IMR-90 (cell line): Measurements from ENCODE around the gene ZBTB39. TPM values are rescaled to one million over a fixed set of nuclear protein-coding genes. Genes with fewer than 3 reads are reported as not detected.

Experiments
- ATAC-seq: fragments of 200-7000 bp; cut with Tn5 transposase; 2 replicates; pipeline ENCODE4 v1.9.1; 2020; ENCODE audit warnings: low read depth, mild to moderate bottlenecking, moderate library complexity
- BruUV-seq: library from RNA; stranded (reverse); fragments of 400-500 nt; replicated peaks from 2 replicates; lab custom pipeline; 2021; lab: Mats Ljungman, UMichigan
- CTCF ChIA-PET: fragments of 300-600 bp; formaldehyde crosslinking; extraction: SDS; loops from one replicate; lab custom pipeline; 2021; ENCODE audit warnings: antibody characterized with exemption; lab: Yijun Ruan, JAX
- POLR2A ChIA-PET: fragments of 300-600 bp; sonication (Branson Sonifier 250); formaldehyde crosslinking; loops from one replicate; lab custom pipeline; 2022; ENCODE audit warnings: antibody characterized with exemption; ENCODE audit not compliant: unreplicated experiment; lab: Charles Lee
- DNase-seq: peaks from one replicate; pipeline ENCODE4 v3.0.0; 2013
- H2AFZ ChIP-seq: replicated peaks from 2 replicates; pipeline ENCODE3; 2013; ENCODE audit warnings: low read length, mild to moderate bottlenecking; ENCODE audit not compliant: poor library complexity
- H2AK5ac ChIP-seq: 2 replicates; pipeline ENCODE4 v1.6.1; 2013; ENCODE audit warnings: low read depth, low read length, inconsistent platforms
- H2AK9ac ChIP-seq: replicated peaks from 2 replicates; pipeline ENCODE3; 2013; ENCODE audit warnings: mild to moderate bottlenecking, low read depth, low read length, moderate library complexity; ENCODE audit not compliant: poor library complexity
- H2BK120ac ChIP-seq: 2 replicates; pipeline ENCODE4 v1.6.1; 2013; ENCODE audit warnings: low read depth, low read length, inconsistent platforms
- H2BK15ac ChIP-seq: 3 replicates; pipeline ENCODE4 v1.6.1; 2013; ENCODE audit warnings: low read depth, low read length, inconsistent platforms
- H2BK20ac ChIP-seq: 2 replicates; pipeline ENCODE4 v1.6.1; 2013; ENCODE audit warnings: low read depth, mild to moderate bottlenecking, inconsistent platforms, low read length, moderate library complexity
- H2BK5ac ChIP-seq: 2 replicates; pipeline ENCODE4 v1.6.1; 2013; ENCODE audit warnings: mild to moderate bottlenecking, low read depth, low read length, inconsistent platforms; ENCODE audit not compliant: poor library complexity, severe bottlenecking
- H3K14ac ChIP-seq: replicated peaks from 2 replicates; pipeline ENCODE4 v1.6.1; 2013; ENCODE audit warnings: low read depth, low read length, inconsistent platforms
- H3K18ac ChIP-seq: 2 replicates; pipeline ENCODE4 v1.6.1; 2013; ENCODE audit warnings: low read depth, low read length, control low read depth
- H3K23ac ChIP-seq: 2 replicates; pipeline ENCODE4 v1.6.1; 2013; ENCODE audit warnings: low read depth, low read length, inconsistent platforms
- H3K27ac ChIP-seq: 2 replicates; pipeline ENCODE4 v1.5.1; 2013; ENCODE audit warnings: mild to moderate bottlenecking, control low read depth, low read length; ENCODE audit not compliant: insufficient read depth
- H3K27me3 ChIP-seq: 2 replicates; pipeline ENCODE4 v1.6.1; 2013; ENCODE audit warnings: low read length; ENCODE audit not compliant: control insufficient read depth, insufficient read depth
- H3K36me3 ChIP-seq: 2 replicates; pipeline ENCODE4 v1.6.1; 2013; ENCODE audit warnings: low read length, mixed read lengths; ENCODE audit not compliant: control insufficient read depth, insufficient read depth
- H3K4ac ChIP-seq: 2 replicates; pipeline ENCODE4 v1.6.1; 2013; ENCODE audit warnings: low read depth, low read length, inconsistent platforms
- H3K4me1 ChIP-seq: 2 replicates; pipeline ENCODE4 v1.6.1; 2013; ENCODE audit warnings: low read length, mixed read lengths; ENCODE audit not compliant: control insufficient read depth, insufficient read depth
- H3K4me2 ChIP-seq: 2 replicates; pipeline ENCODE4 v1.6.1; 2013; ENCODE audit warnings: low read depth, mild to moderate bottlenecking, control low read depth, low read length, moderate library complexity
- H3K4me3 ChIP-seq: 2 replicates; pipeline ENCODE4 v1.5.1; 2013; ENCODE audit warnings: low read depth, mild to moderate bottlenecking, control low read depth, low read length, moderate library complexity; ENCODE audit not compliant: insufficient read depth
- H3K56ac ChIP-seq: 2 replicates; pipeline ENCODE4 v1.6.1; 2013; ENCODE audit warnings: low read length, inconsistent platforms; ENCODE audit not compliant: insufficient read depth; ENCODE audit errors: extremely low read depth
- H3K79me1 ChIP-seq, 2 experiments: 2 replicates each; pipeline ENCODE4 v1.6.1; 2013; ENCODE audit warnings: low read length in 2 of 2, inconsistent platforms in 1 of 2, low read depth in 1 of 2
- H3K9ac ChIP-seq: 2 replicates; pipeline ENCODE4 v1.6.1; 2013; ENCODE audit warnings: low read depth, low read length, control low read depth
- H3K9me1 ChIP-seq: 2 replicates; pipeline ENCODE4 v1.6.1; 2013; ENCODE audit warnings: low read length, inconsistent platforms; ENCODE audit not compliant: insufficient read depth
- H3K9me3 ChIP-seq: 2 replicates; pipeline ENCODE4 v1.6.1; 2013; ENCODE audit warnings: low read length; ENCODE audit not compliant: control insufficient read depth, insufficient read depth
- H4K20me1 ChIP-seq: 2 replicates; pipeline ENCODE4 v1.6.1; 2013; ENCODE audit warnings: low read length, inconsistent platforms; ENCODE audit not compliant: insufficient read depth
- H4K5ac ChIP-seq: 2 replicates; pipeline ENCODE4 v1.6.1; 2013; ENCODE audit warnings: mild to moderate bottlenecking, low read depth, low read length, control low read depth
- H4K8ac ChIP-seq, 2 experiments: 2 replicates each; pipeline ENCODE4 v1.6.1; 2013; ENCODE audit warnings: low read depth in 2 of 2, low read length in 2 of 2, control low read depth in 1 of 2, inconsistent platforms in 1 of 2
- H4K91ac ChIP-seq: 2 replicates; pipeline ENCODE4 v1.6.1; 2013; ENCODE audit warnings: low read depth, low read length, inconsistent platforms; ENCODE audit not compliant: insufficient read depth
- BHLHE40 ChIP-seq: fragments of 150-350 bp; IDR thresholded peaks from 2 replicates; pipeline ENCODE4 v1.6.1; 2016; ENCODE audit warnings: mild to moderate bottlenecking, low read depth, low read length
- CEBPB ChIP-seq: IDR thresholded peaks from 2 replicates; pipeline ENCODE4 v1.6.1; 2012; ENCODE audit warnings: low read depth, low read length, improper control_type of control experiment
- CHD1 ChIP-seq: IDR thresholded peaks from 2 replicates; pipeline ENCODE4 v1.6.1; 2012; ENCODE audit warnings: low read depth, low read length, improper control_type of control experiment
- ELK1 ChIP-seq: fragments of 150-350 bp; IDR thresholded peaks from 2 replicates; pipeline ENCODE4 v1.6.1; 2016; ENCODE audit warnings: low read depth, mild to moderate bottlenecking, low read length, moderate library complexity, borderline replicate concordance
- MAZ ChIP-seq: IDR thresholded peaks from 2 replicates; pipeline ENCODE4 v1.6.1; 2012; ENCODE audit warnings: low read depth, mild to moderate bottlenecking, low read length, improper control_type of control experiment, moderate library complexity, borderline replicate concordance
- MXI1 ChIP-seq: IDR thresholded peaks from 2 replicates; pipeline ENCODE4 v1.6.1; 2012; ENCODE audit warnings: low read depth, mild to moderate bottlenecking, low read length, moderate library complexity, borderline replicate concordance
- NFE2L2 ChIP-seq: fragments of 150-350 bp; IDR thresholded peaks from 2 replicates; pipeline ENCODE4 v1.6.1; 2016; ENCODE audit warnings: low read depth, mild to moderate bottlenecking, low read length
- POLR2A ChIP-seq: IDR thresholded peaks from 2 replicates; pipeline ENCODE4 v1.6.1; 2012; ENCODE audit warnings: mild to moderate bottlenecking, low read depth, low read length
- RAD21 ChIP-seq: IDR thresholded peaks from 2 replicates; pipeline ENCODE4 v1.6.1; 2012; ENCODE audit warnings: low read length, improper control_type of control experiment
- SMC3 ChIP-seq: fragments of 150-350 bp; IDR thresholded peaks from 2 replicates; pipeline ENCODE4 v1.6.1; 2016; ENCODE audit warnings: low read depth, mild to moderate bottlenecking, antibody characterized with exemption, low read length, moderate library complexity
- WGBS, 2 experiments: methylation state at CpG; one replicate each; pipeline versions ENCODE4 v1.1.5 to v1.1.7; 2013; ENCODE audit warnings: missing lambda C conversion rate in 2 of 2; ENCODE audit not compliant: insufficient read length in 1 of 2; ENCODE audit errors: extremely low coverage in 2 of 2; 5-methylcytosine and 5-hydroxymethylcytosine counted together
- dilution Hi-C: fragments of 300-500 bp; cut with HindIII; formaldehyde crosslinking; loops from one replicate; pipeline ENCODE4 v1.14.3; 2018; ENCODE audit warnings: low sequenced_read_pairs; ENCODE audit not compliant: unreplicated experiment
- in situ Hi-C: fragments of 300-500 bp; cut with MboI; formaldehyde crosslinking; loops from 3 replicates; pipeline ENCODE4 v1.14.3; 2019; ENCODE audit warnings: low sequenced_read_pairs, inconsistent platforms, mixed read lengths
- intact Hi-C: fragments of 100-400 bp; cut with micrococcal nuclease; formaldehyde crosslinking; loops from 2 replicates; pipeline ENCODE4 v1.10.0; 2022
- polyA plus RNA-seq, 3 experiments: library from polyadenylated mRNA; depleted of rRNA; stranded (reverse); fragments of >200 nt; gene quantifications; 2 replicates each; pipeline ENCODE4 v1.2.3, GENCODE V29; 2012; ENCODE audit warnings: low replicate concordance in 1 of 3
- total RNA-seq: library from RNA; depleted of rRNA; stranded (reverse); fragments of >200 nt; gene quantifications from 2 replicates; pipeline ENCODE4 v1.2.3, GENCODE V29; 2012

The ZBTB39 gene
- total and polyA plus RNA-seq, 2 of the 4 experiments (the other 2 are of a cell fraction): 4.0 to 5.2 TPM

DNA sequence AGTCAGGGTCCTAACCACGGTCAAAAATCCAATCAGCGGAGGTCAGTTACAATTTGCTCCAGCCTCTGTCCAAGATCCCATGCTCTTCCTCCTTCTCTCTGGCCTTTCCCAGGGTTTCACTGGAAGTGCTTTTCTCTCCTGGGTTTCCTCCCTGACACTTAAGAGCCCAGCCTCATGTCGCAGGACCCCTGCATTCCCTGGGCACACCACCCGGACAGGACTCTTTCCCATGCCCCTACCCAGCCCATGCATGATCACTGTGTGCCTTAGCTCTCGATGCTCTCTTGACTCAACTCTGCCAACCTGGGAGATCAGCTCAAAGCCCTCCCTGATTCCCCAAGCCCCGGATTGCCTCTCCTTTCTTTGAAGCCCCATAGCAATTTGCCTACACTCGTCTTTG is 25.4 kb upstream of the ZBTB39 start:
- dilution Hi-C loops: no loop called here
- WGBS, 2 experiments: 71% methylated on average over 5 of the region's 7 CpGs; no CpG with 5 or more reads in 1 of the 2 experiments
- BruUV-seq: no TSS peak

More for the DNA sequence above, 25.4 kb upstream of the ZBTB39 start:
- H2BK20ac ChIP-seq: no peak overlapping the region
- ChIA-PET CTCF (interaction anchor here (0.8 kb wide), 1 partner anchor 24 kb away, joined by 3 read pairs; no protein-coding TSS in a partner anchor), POLR2A (no interaction called here)
- no peak overlapping the region for H2AFZ ChIP-seq
- in situ Hi-C loops: no loop called here
- intact Hi-C loops: no loop called here
- H2BK15ac ChIP-seq: no peak overlapping the region
- H4K8ac ChIP-seq: no peak overlapping the region
- H3K14ac ChIP-seq: no peak overlapping the region
- no peaks in the 10 kb centered on the region for H3K36me3 ChIP-seq
- no peak overlapping the region for H3K4me2 ChIP-seq
- H3K9me1 ChIP-seq: no peaks in the 10 kb centered on the region
- no peak overlapping the region for H2BK120ac ChIP-seq
- no peaks in the 10 kb centered on the region for H3K79me1 ChIP-seq
- H3K9ac ChIP-seq: no peak overlapping the region
- H3K23ac ChIP-seq: no peak overlapping the region
- H3K4me1 ChIP-seq: no peaks in the 10 kb centered on the region
- no peak overlapping the region for H2BK5ac ChIP-seq
- no peak for ATAC-seq
- H2AK9ac ChIP-seq: no peak overlapping the region
- H4K5ac ChIP-seq: no peak overlapping the region
- H3K9me3 ChIP-seq: no peaks in the 10 kb centered on the region
- H4K20me1 ChIP-seq: no peaks in the 10 kb centered on the region
- no peak overlapping the region for H3K4ac ChIP-seq
- no peak overlapping the region for H3K4me3 ChIP-seq
- peaks cover 62% of the 10 kb centered on the region for H3K27me3 ChIP-seq
- no peak overlapping the region for H3K27ac ChIP-seq
- TF ChIP-seq CEBPB (no peak), BHLHE40 (no peak), RAD21 (no peak), MAZ (no peak), POLR2A (no peak), MXI1 (no peak), NFE2L2 (no peak), ELK1 (no peak), SMC3 (no peak), CHD1 (no peak)
- no peak for DNase-seq
- H2AK5ac ChIP-seq: no peak overlapping the region
- no peak overlapping the region for H4K91ac ChIP-seq
- no peak overlapping the region for H3K56ac ChIP-seq
- no peak overlapping the region for H3K18ac ChIP-seq
